Vagina (tissue), 2 donors: ENCODE data around the gene ATF7.

ENCODE experiments used
- CTCF ChIP-seq, 3 experiments: fragments of 450-650 bp in 2 of 3; fragments of 200-600 bp in 1 of 3; sonication (generic) in 1 of 3; IDR thresholded peaks; one replicate each; pipeline ENCODE4 v1.5.1; 2017 to 2019; ENCODE audit warnings: antibody characterized with exemption in 3 of 3, mild to moderate bottlenecking in 2 of 3, moderate library complexity in 2 of 3
- POLR2A ChIP-seq, 2 donors: fragments of 450-650 bp; IDR thresholded peaks; one replicate each; pipeline ENCODE4 v1.6.1; 2017; ENCODE audit warnings: antibody characterized with exemption in 2 of 2, mild to moderate bottlenecking in 2 of 2, moderate library complexity in 2 of 2

- no peak for TF ChIP-seq CTCF (IDR thresholded peaks at IDR 0.05)
- no peak for TF ChIP-seq POLR2A (IDR thresholded peaks at IDR 0.05)
Observed at GRCh38 chr12:53653595-53653994, 27.4 kb upstream of the ATF7 start.
